Parathyroid adenoma (tissue), 2 donors: ENCODE data around the gene RIOX2.
A peak's percentile ranks its signal among the peaks of the same experiment; 100 is the strongest.

ENCODE experiments used
- H2AFZ ChIP-seq: fragments of 300-600 bp; sonication (generic); one replicate; pipeline ENCODE4 v1.7.0; 2017; ENCODE audit warnings: antibody characterized with exemption, mild to moderate bottlenecking
- H3K27ac ChIP-seq: fragments of 300-600 bp; sonication (generic); one replicate; pipeline ENCODE4 v1.7.0; 2017
- H3K27me3 ChIP-seq: fragments of 300-600 bp; sonication (generic); one replicate; pipeline ENCODE4 v1.7.0; 2017; ENCODE audit warnings: low read length; ENCODE audit not compliant: control insufficient read depth, insufficient read depth
- H3K36me3 ChIP-seq: fragments of 300-600 bp; sonication (generic); one replicate; pipeline ENCODE4 v1.7.0; 2017; ENCODE audit warnings: low read length; ENCODE audit not compliant: control insufficient read depth, insufficient read depth
- H3K4me1 ChIP-seq: fragments of 300-600 bp; sonication (generic); one replicate; pipeline ENCODE4 v1.7.0; 2017; ENCODE audit warnings: control low read depth
- H3K4me2 ChIP-seq: fragments of 300-600 bp; sonication (generic); one replicate; pipeline ENCODE4 v1.7.0; 2017; ENCODE audit warnings: low read length
- H3K4me3 ChIP-seq: fragments of 300-600 bp; sonication (generic); one replicate; pipeline ENCODE4 v1.7.0; 2017; ENCODE audit warnings: low read depth, low read length
- H3K79me2 ChIP-seq: fragments of 300-600 bp; sonication (generic); one replicate; pipeline ENCODE4 v1.7.0; 2017; ENCODE audit warnings: control low read depth
- H3K9ac ChIP-seq: fragments of 300-600 bp; sonication (generic); one replicate; pipeline ENCODE4 v1.7.0; 2017; ENCODE audit warnings: mild to moderate bottlenecking
- H3K9me3 ChIP-seq: fragments of 300-600 bp; sonication (generic); one replicate; pipeline ENCODE4 v1.7.0; 2017; ENCODE audit warnings: low read length; ENCODE audit not compliant: control insufficient read depth
- CTCF ChIP-seq: fragments of 300-600 bp; sonication (generic); IDR thresholded peaks from one replicate; pipeline ENCODE4 v1.7.0; 2017; ENCODE audit warnings: antibody characterized with exemption, mild to moderate bottlenecking
- donor health status: primary hyperparathyroidism.

The RIOX2 gene

DNA sequence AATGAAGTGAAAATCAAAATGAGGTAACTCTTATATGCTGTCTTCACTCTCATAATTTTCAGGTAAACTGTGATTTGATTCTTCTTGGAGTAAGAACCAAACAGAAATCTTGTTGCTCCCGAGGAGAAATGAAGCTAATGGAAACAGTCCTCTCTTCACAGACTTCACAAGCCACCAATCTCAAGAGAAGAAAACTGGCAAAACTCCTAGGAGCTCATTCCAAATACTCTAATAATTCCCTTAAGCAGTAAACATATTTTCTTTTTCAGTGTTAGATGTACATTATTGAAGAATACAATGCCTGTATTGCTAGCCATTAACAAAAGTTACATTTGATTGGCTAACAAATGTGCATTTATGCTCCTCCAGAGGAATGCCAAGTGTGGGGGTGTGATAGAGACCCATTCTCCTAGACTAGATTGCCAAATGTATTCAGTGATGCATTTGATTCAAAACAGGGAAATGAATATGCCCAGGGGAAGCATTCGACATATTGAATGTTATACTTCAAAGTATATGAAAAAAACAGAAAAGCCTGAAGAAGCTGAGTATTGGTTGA lies 11.8 kb upstream of the RIOX2 start:
- no peaks in the 10 kb centered on the region for H3K36me3 ChIP-seq
- no peak overlapping the region for H3K4me2 ChIP-seq
- H2AFZ ChIP-seq = no peak overlapping the region
- no peaks in the 10 kb centered on the region for H3K4me1 ChIP-seq
- H3K79me2 ChIP-seq = no peaks in the 10 kb centered on the region
- no peak for TF ChIP-seq CTCF
- H3K4me3 ChIP-seq = no peak overlapping the region
- no peaks in the 10 kb centered on the region for H3K27me3 ChIP-seq
- no peak overlapping the region for H3K27ac ChIP-seq
- no peak overlapping the region for H3K9ac ChIP-seq
- H3K9me3 ChIP-seq = no peaks in the 10 kb centered on the region

DNA sequence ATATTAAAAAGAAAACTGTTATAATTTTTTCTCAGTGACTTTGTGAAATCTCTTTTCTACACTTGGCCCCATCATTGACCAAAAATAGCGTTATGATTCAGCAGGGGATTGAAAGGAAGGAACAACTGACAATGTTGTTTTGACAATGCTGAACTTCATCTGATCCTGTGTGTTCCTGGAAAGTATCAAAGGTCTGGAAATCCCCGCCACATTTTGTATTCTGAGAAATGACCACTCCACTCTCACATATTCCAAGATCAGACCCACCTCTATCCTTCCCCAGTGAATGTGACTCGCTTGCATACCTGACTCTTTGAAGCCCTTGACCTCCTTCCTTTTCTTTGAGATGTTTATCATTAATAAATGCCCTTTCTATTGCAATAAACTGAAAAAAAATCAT lies 9.7 kb upstream of the RIOX2 start:
- no peak for TF ChIP-seq CTCF

DNA sequence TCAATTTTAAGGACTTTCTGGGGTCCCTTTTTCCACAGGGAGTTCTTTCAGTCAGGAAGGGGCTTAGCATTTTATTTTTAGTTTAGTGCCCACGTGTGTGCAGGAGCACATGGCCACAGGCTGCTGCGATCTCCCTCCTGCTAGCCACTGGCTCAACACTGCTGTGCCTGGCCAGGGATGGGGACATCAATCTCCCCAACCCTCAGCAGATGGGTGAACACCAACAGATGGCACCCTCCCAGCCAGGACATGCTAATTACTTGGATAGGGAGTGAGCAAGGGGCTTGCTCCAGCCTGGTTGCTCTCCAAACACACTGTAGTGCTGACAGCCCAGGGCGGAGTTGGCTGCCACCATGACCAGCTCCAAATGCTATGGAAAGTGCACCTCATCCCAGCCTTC lies 7.4 kb upstream of the RIOX2 start:
- H3K36me3 ChIP-seq = no peaks in the 10 kb centered on the region
- no peaks in the 10 kb centered on the region for H3K4me1 ChIP-seq
- H3K27me3 ChIP-seq = no peaks in the 10 kb centered on the region
- H3K79me2 ChIP-seq = no peaks in the 10 kb centered on the region
- H3K4me2 ChIP-seq = no peak overlapping the region
- no peak for TF ChIP-seq CTCF
- H3K27ac ChIP-seq = no peak overlapping the region
- H3K9ac ChIP-seq = no peak overlapping the region
- H3K9me3 ChIP-seq = no peaks in the 10 kb centered on the region
- H2AFZ ChIP-seq = no peak overlapping the region
- H3K4me3 ChIP-seq = no peak overlapping the region

More for the DNA sequence above, 9.7 kb upstream of the RIOX2 start:
- Histone ChIP-seq H3K9me3 (no peaks in the 10 kb centered on the region), H3K4me2 (no peak overlapping the region), H3K9ac (no peak overlapping the region), H3K27me3 (no peaks in the 10 kb centered on the region), H3K4me3 (no peak overlapping the region), H3K27ac (peak overlapping the region; percentile 26), H3K79me2 (no peaks in the 10 kb centered on the region), H3K4me1 (no peaks in the 10 kb centered on the region), H2AFZ (no peak overlapping the region), H3K36me3 (no peaks in the 10 kb centered on the region)

GRCh38 chr3:97975466-97975865 lies 3.2 kb upstream of the RIOX2 start:
- no peaks in the 10 kb centered on the region for H3K27me3 ChIP-seq
- no peaks in the 10 kb centered on the region for H3K9me3 ChIP-seq
- no peaks in the 10 kb centered on the region for H3K36me3 ChIP-seq
- H3K4me2 ChIP-seq = no peak overlapping the region
- H2AFZ ChIP-seq = no peak overlapping the region
- H3K4me3 ChIP-seq = no peak overlapping the region
- H3K4me1 ChIP-seq = peaks cover 5% of the 10 kb centered on the region
- H3K79me2 ChIP-seq = no peaks in the 10 kb centered on the region
- no peak overlapping the region for H3K9ac ChIP-seq
- no peak for TF ChIP-seq CTCF
- H3K27ac ChIP-seq = no peak overlapping the region

- no peak for TF ChIP-seq CTCF
- peaks cover 5% of the 10 kb centered on the region for H3K4me1 ChIP-seq
- no peak overlapping the region for H3K27ac ChIP-seq
- no peaks in the 10 kb centered on the region for H3K9me3 ChIP-seq
- H3K4me3 ChIP-seq = no peak overlapping the region
- H3K27me3 ChIP-seq = no peaks in the 10 kb centered on the region
- H3K79me2 ChIP-seq = no peaks in the 10 kb centered on the region
- no peak overlapping the region for H3K4me2 ChIP-seq
- no peak overlapping the region for H3K9ac ChIP-seq
- H3K36me3 ChIP-seq = no peaks in the 10 kb centered on the region
- H2AFZ ChIP-seq = no peak overlapping the region
Observed at GRCh38 chr3:97974996-97975395, 2.8 kb upstream of the RIOX2 start.
